GM18508 (cell line): ENCODE results near the gene DOC2A.
"Not testable (repeated sequence)": the region's sequence is repeated elsewhere in the genome, so short reads cannot be mapped to it uniquely, and the experiment has no call there.

Source experiments
- ATAC-seq: cut with Tn5 transposase; IDR thresholded peaks from one replicate; pipeline ENCODE4 v1.9.1; 2021; ENCODE audit warnings: moderate number of reproducible peaks; ENCODE audit not compliant: insufficient read depth, unreplicated experiment

DOC2A gene

GRCh38 chr16:30010844-30011713 is at the start of gene DOC2A:
TSS of gene DOC2A (minus strand) at chr16:30011027. CDS start at chr16:30010222, 805 bp downstream.
- ATAC-seq: no peak

- ATAC-seq: no peak
Measured at GRCh38 chr16:30060346-30060745, 49.5 kb upstream of the DOC2A start.

- ATAC-seq: no peak
Measured at GRCh38 chr16:30054959-30055553, 44.2 kb upstream of the DOC2A start.

GRCh38 chr16:30054451-30054850 is 43.6 kb upstream of the DOC2A start:
- ATAC-seq: no peak

GRCh38 chr16:30053376-30054015 is 42.7 kb upstream of the DOC2A start:
- ATAC-seq: no peak

GRCh38 chr16:30052671-30053372 is 42.0 kb upstream of the DOC2A start:
- no peak for ATAC-seq

- no peak for ATAC-seq
Measured at GRCh38 chr16:30051518-30051917, 40.7 kb upstream of the DOC2A start.

GRCh38 chr16:30049871-30050270 is 39.0 kb upstream of the DOC2A start:
- no peak for ATAC-seq

GRCh38 chr16:30046588-30046987 is 35.8 kb upstream of the DOC2A start:
- no peak for ATAC-seq

GRCh38 chr16:30046178-30046577 is 35.4 kb upstream of the DOC2A start:
- ATAC-seq: no peak

- ATAC-seq: no peak
Measured at GRCh38 chr16:30041841-30042240, 31.0 kb upstream of the DOC2A start.

GRCh38 chr16:30040690-30041089 is 29.9 kb upstream of the DOC2A start:
- ATAC-seq: not testable (repeated sequence)

GRCh38 chr16:30040221-30040620 is 29.4 kb upstream of the DOC2A start:
- ATAC-seq: no peak

GRCh38 chr16:30033270-30033669 is 22.4 kb upstream of the DOC2A start:
- no peak for ATAC-seq

GRCh38 chr16:30032083-30032819 is 21.4 kb upstream of the DOC2A start:
- ATAC-seq: no peak

- no peak for ATAC-seq
Measured at GRCh38 chr16:30031477-30031918, 20.7 kb upstream of the DOC2A start.

- no peak for ATAC-seq
Measured at GRCh38 chr16:30030841-30031413, 20.1 kb upstream of the DOC2A start, which contains the start of gene TLCD3B. TSS of gene TLCD3B (minus strand) at chr16:30031271. CDS start at chr16:30030527, 744 bp downstream.

GRCh38 chr16:30030011-30030685 is 19.3 kb upstream of the DOC2A start:
- ATAC-seq: no peak
